GM19240 (cell line): ENCODE data around the gene PIGM.
A peak's percentile ranks its signal among the peaks of the same experiment; 100 is the strongest.
"Not testable (repeated sequence)": the region's sequence is repeated elsewhere in the genome, so short reads cannot be mapped to it uniquely, and the experiment has no call there.

Experiments used
- DNase-seq: peaks from one replicate; pipeline ENCODE4 v3.0.0; 2011; ENCODE audit warnings: low spot score; ENCODE audit not compliant: insufficient read length

The PIGM gene

DNA sequence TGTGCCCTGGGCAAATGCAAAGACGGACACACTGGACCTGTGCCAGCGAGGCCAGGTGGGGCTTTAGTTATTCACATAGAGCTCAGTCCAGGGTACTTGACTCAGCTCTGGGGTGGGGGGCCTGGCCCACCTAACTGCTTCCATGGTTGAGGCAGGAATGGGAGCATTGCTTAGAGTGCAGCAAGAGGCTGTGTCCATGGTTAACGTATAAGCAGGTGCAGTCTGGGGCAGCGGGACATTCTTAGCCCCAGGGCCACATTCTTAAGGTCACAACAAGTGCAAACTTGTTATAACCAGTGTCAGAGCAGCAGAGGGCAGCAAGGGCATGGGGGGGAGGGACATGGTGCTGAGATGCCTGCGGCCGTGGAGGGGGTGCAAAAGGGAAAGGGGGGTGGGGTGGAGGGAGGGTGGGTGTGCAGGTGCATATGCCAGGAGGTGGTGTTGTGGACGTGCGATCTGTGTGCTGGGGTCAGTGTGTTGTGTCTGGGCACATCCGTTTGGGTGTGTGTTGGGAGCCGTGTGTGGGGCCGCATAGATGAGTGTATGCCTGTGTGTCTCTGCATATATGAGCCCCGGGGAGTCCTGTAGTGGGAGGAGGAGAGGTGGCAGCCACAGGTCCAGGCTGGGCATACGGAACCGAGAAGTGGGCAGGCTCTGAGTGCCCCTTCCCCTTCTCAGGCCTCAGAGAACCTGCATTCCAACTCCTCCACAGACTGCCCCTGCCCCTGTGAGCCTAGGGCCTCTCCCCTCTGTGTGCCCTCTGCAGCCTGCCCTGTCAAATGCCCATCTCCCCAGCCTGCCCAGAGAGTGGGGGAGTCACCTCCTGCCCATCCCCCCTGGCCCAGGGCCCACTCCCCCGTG lies 29.8 kb upstream of the PIGM start:
- no peak for DNase-seq

DNA sequence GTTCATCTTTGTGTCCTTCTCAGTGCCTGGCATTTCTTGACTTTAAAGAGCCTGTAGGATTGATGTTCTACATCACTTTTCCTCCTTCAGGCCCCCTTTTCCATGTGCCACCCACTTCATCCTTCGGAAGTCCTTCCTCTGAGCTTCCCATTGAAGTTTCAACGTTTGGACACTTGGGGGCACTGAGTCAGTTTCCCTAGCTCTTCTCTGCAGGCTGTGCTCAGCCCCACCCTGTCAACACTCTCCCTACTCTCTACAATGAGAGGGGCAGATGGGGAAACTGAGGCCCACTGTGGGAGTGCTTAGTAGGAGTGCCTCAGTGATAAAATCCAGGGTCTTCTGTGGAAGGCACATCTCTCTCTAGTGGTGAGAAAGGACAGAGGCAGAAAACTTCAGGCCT lies 26.3 kb upstream of the PIGM start:
- no peak for DNase-seq

DNA sequence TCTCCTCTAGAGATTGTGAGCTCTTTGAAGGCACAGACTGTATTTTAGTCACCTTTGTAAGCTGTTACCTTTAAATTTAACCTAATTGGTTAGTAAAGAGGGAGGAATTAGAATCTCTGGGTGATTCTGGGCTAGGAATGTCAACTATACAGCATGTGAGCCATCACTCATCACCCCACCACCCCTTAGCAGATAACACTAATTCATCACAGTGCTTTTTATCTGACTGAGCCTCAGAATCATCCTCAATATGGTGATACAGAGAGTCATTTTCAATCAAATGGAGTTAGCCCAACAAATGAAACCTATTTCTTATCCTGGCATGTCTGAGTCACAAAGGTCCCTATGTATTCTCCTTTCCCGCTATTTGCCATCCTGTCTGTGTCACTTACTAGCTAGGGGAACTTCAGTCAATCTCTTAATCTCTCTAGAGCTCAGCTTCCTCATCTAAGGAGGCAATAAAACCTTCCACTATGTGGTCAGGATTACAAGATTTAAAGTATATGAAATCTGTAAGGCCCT lies 24.9 kb upstream of the PIGM start:
- DNase-seq = no peak

DNA sequence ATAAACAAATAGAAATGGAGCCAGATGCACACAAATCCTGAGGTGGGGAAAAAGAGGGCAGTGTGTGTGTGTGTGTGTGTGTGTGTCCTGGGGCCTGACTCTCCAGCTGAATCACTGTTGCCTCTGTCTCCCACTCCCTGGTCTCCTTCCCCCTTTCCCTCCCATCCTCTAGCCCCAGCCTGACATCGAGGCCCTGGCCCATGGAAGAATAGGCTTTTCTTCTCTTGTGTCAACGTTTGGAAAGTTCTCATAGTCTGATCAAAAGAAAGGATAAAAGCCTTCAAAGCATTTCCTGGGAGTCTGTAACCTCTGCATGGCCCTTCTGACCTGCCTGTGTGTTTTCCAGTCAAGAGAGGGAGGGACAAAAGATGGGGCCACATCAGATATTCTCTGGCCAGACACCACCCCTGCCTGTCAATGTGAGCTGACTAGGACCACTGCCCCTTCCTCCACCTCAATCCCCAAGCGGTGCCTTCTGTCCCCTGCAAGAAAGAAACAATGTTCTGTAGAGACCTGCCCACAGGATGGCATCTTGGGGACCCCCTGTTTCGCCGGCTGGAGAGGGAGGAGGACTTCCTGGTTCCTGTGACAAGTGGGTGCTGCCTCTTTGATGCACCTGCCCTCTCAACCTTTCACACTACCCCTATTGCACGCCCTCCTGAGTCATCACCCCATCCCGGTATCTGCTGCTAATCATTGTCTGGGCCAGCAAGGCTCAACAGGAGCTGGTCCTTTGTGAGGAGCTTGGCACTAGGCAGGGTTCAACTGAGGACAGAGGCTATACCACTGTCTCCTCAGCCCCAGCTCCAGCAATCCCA lies 22.0 kb upstream of the PIGM start:
- no peak for DNase-seq

DNA sequence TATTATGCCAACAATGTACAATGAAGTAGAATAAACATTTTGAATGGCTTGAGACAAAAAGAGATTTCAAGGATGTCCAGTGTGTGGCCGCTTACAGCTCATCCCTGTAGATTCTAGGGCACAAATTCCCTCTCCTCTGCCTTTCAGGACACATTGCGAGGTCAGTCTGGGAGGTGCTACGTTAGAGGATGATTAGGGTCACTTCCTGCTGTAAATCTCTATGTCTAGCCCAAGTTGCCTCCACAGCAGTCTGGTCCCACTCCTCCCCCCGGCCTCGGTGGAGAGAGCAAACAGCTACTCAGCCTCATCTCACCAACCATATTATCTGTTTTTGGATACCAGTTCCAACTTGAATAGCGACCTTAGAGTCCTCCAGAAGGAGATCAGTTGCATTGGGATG lies 21.1 kb upstream of the PIGM start:
- no peak for DNase-seq

DNA sequence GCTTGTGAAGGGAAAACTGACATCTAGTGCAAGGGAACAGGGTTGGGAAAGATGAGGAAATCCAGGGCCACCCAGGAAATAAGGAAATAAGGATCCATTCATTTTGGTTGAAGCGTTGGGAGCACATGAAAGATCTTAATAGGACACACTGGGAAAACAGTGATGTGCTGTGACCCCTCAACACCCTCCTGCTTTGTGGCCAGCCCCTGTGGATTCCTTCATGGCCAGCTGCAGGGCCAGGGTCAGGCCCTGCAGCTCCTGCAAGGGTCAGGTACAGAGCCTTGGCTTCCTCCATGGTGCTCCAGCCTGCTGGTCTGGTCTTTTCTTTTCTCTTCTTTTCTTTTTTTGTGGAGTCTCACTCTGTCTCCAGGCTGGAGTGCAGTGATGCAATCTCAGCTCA lies 18.8 kb upstream of the PIGM start:
- no peak for DNase-seq

DNA sequence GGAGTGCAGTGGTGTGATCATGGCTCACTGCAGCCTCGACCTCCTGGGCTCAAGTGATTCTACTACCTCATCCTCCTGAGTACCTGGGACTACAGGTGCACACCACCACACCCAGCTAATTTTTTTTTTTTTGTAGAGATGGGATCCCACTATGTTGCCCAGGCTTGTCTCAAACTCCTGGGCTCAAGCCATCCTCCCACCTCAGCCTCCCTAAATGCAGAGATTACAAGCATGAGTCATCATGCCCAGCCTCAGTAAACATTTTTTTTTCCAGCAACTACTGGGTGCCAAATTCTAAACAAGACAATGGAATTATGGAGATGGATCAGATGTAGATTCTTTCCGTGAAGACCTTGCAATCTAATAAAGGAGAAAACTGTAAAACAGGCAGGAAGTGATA lies 18.4 kb upstream of the PIGM start:
- DNase-seq = not testable (repeated sequence)

DNA sequence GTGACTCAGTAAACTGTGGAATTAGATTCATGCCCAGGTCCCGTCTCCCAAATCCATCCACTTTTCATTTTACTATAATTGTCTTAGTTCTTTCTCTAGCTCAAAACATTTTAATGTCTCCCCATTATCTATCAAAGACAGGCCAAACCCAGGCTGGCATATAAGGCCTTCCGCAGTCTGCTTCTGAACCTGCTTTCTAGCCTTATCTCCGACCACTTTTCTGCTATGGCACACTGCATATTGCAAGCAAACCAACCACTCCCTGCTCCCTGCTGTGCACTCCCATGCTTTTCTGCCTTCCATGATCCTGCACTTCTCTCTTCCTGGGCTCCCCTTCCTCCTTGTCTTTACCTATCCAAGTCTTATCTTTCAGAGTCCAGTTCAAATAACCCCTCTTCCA lies 17.3 kb upstream of the PIGM start:
- DNase-seq = no peak

DNA sequence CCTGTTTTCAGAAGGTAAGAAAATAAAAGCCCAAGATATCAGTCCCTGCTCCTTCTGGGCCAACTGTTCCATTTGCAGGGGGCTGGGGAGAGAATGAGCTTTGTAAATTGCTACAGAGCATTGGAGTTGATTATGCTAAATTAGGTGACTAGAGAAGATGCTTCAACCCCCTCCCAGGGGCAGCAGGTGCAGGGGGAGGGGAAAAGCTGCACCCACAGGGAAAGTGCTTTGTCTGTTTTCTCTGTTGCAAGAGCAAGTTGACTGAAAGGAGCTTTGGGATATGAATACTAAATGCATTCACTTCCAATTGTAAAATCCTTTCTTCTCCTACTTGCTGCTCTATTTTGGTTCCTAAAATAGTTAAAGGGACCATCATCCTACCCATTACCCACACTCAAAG lies 16.5 kb upstream of the PIGM start:
- DNase-seq = no peak

DNA sequence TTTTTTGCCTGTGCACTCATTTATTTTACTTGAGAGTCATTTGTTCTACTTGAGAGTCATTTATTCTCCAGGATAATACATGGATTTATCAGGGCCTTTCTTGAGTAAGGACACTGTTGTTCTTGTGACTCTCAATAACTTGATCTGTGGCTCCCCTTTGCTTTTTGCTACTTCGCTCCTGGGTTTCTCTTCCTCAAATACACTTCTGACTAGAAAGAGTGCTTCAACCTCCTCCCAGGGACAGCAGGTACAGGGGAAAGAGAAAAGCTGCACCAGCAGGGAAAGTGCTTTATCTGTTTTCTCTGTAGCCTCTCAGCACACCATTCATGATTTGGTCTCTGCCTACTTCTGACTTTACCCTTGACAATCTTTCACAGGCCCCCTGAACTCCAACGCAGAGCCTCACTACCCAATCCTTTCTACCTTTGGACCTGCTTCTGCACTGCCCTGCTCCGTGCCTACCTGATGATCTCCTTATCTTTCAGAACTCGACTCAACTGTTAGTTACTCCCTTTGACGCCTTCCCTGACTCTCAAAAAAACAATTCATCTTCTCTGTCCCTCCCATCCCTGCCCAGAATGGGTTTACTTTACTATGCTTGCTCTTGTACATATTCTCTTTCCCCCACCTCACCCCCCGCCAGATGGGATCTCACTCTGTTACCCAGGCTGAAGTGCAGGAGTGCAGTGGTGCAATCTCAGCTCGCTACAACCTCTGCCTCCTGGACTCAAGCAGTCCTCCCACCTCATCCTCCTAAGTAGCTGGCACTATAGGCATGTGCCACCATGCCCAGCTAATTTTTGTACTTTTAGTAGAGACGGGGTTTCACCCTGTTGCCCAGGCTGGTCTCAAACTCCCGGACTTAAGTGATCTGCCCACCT lies 15.6 kb upstream of the PIGM start:
- DNase-seq = no peak

DNA sequence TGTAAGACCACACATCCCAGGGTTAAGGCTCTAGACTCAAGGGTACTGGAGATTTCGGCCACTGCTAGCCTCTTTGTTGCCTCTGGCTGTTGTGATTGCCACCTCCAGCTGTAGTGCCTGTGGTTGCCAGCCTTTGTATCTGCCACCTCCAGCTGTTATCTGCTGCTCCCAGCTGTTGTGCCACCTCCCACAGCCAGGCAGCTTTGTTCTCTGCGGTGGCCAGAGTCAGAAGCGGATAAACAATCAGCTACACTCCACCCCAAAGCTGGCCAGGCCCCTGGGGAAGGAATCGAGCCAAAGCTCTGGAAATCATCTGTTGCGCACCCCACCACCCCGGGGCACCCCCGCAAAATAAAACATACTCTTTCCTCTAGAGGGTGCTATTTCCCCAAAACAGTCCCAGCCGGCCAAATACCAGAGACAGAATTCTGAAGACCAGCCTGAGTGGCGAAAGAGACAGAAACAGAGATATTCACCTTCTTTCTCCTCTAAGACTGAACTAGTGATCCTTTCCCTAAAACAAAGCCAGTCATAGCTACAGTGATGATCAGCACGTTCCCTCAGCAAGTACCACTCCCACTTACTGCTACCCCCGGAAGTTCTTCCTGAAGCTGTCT lies 14.8 kb upstream of the PIGM start:
- peak; percentile 77 for DNase-seq

DNA sequence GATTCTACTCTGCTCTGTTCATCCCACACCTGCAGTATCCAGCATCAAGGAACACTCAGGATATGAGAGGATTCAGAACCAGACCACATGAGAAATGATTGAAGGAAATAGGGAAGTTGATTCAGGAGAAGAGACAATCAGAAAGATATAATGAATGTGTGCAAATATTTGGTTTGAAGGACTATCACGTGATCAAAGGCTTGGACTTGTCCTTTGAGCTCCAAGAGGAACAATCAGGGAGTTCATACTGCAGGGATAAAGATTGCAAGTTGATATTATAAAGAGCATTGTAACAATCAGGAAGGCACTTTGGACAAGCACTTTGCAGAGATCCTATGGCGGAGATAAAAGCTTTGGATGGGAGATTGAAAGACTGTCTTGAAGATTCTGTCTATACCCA lies 13.9 kb upstream of the PIGM start:
- DNase-seq = no peak

DNA sequence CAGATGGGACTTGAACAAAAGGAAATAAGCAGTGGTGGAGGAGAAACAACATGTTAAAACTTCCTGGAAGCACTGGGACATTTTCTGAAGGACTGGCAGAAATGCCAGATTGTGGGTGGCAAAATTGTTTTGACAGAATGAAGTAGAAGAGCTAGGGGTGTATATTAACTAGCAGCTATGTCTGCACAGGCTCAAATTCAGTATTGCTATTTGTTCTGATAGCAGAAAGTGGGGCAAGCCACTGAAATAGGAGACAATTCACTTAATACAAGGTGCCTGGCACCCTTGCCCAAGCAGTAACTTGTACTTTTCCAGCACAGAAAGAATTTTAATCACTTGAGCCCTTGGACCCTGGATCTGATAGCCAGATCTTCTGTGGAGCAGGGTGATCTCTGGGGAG lies 11.8 kb upstream of the PIGM start:
- DNase-seq = no peak

DNA sequence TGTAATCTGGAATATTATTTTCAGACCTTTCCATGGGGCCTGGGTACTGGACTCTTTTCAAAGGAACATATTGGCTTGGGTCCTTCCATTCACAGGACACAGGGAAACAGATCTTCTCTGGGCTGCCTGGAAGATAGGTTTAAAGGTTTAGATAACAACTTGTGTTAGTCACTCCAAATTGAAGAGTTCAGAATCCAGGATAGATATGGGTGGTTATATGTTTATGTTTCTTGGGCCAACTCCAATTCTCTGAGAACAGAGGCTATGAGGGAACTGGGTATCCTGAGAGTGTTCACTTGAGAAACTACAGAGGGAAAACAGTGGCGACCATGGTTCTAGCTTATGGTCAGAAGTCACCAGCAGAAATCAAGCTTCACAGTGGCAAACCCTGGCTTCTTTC lies 8.7 kb upstream of the PIGM start:
- no peak for DNase-seq

DNA sequence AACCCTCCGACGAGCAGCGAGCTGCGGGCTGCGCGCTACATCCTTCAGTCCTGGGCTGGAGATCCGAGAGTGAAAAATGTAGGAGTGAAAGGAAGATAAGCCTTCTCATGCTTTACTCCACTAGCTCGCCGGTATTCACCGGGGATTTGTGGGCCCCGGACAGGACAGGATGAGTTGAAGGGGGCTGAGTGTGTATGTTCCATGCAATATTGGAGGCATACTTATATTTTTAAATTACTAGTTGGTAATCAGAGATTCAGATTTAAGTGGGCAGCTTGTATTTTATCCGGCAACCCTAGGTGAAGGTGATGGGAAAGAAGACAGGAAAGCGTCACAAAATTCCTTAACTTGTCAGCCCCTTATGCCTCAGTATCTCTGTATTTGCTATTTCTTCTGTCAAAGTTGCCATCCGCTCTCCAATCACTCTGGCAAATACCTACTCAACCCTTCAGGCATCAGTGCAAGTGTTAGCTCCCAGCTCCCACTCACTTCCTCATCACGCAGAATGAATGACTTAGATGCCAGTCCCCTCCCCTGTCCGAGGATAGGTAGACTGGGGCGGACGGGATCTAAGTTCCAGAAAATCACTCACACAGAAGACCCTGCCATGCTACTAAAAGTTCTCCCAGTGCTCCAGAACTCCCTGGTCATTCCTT lies 503 bp upstream of the PIGM start:
- DNase-seq = no peak

DNA sequence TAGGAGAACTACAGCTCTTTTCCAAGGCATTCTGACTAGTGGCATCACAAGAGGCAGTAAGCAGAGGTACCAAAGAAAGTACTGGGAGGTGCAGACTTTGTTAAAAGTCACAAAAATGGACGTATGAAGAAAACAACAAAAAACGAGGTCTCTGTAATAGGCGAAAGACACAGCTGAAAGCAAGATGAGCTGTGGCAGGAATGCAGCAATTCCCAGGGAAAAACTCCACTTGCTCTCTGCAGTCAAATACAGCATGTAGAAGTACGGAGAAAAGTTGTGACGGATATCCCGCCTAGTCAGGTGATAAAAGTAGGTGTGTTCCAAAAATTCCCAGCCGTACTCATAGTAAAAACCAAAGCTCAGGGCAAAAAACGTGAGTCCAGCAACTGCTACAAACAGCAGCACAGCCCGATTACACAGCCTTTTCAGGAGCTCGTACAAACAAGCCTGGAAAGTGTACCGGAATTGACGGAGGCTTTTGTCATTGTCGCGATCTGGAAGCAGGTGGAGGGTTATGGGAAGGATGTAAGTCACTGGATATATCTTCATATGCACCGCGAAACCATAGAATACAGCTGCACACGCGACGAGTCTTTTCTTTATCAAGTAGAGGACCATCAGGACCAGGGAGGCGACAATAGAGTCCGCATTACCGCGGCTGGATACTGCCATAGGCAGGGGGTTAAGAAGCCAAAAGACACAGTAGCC lies 979 bp downstream of the PIGM start:
- no peak for DNase-seq

DNA sequence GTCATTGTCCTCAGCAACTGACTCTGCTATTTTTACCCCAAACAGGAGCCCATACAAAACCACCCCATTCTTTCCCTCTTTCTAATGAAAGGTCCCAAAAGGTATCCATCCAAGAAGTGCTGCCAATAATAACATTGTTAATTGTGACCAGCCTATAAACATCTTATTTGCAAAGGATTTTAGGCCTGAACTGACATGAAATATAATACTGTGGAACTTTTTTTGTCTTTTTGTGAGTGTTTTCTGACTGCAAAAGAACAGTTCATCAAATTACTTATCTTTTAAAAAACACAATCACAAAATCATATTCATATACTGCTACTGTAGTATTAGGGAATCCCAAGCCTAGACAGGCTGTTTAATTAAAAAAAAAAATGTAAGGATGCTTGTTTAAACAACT lies 3.4 kb downstream of the PIGM start:
- DNase-seq = no peak

DNA sequence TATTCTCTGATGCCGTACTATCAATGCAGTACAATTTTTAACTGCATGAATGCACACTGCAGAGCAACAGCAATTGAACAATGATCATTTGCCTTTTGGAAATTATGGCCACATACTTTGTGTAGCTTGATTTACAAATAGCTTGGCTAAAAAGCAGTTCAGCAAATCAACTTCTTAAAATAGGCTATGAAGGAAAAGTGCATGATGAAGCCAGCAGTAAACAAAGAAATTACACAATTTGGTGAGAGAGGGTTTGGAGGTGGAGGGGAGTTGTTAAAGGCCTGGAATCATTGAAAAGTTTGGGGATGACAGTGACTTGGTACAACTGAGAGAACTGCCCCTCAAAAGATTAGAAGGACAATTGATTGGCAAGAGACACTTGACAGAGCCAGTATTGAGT lies 6.5 kb downstream of the PIGM start:
- no peak for DNase-seq

DNA sequence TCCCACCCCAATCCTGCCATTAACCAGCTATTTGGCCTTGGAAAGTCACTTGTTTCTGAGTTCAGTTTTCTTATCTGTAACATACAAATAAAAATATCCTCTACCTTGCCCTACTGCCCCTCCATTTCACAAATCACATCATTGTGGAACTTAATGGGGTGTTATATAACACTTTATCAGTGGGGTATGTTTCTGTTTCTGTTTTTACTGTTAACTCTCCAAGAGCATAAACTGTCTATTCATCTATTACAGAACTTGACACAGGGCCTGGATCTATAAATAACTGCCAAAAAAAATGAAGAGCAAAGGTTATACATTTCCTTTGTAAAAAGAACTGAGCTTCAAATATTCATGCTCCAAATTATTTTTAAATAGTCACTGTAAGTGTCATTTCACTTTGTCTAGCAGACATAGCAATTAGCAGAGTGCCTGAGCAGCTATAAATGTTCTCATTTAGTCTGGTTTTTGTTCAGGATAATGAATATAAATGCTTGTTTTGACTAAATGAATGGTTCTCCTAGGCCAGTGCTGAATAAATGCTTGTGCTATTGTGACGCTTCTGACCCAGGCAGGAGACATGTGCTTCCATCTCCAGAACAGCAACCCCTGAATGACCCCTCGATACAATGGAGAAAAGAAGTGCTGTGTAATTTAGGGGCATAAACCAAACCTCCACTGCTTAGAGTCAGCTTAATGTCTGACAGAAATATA lies 7.4 kb downstream of the PIGM start:
- no peak for DNase-seq
